RPMI8226 (cell line): Measurements from ENCODE around the gene ROCK2.
"Not testable (repeated sequence)": the region's sequence is repeated elsewhere in the genome, so short reads cannot be mapped to it uniquely, and the experiment has no call there.

Experiments used
- DNase-seq: peaks from one replicate; pipeline ENCODE4 v3.0.0-alpha.2; 2015

ROCK2 gene

DNA sequence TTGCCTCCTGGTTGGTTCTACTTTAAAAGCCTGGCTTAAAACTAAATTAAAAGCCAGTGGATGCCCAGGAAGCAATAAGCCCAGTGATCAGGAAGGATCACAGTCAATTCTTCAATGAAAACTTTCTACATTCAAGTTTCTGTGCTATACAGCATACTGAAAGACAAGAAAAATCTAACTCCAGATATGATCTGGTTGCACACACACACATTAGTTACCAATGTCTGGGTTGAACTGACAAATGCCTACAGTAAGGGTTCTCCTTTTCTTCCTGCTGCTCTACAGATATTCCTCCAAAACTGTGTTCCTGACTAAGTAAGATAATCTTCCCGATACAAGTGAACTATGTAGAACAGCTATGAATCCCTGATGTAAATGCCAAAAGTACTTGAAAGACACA, 81.3 kb downstream of the ROCK2 start:
- no peak for DNase-seq

DNA sequence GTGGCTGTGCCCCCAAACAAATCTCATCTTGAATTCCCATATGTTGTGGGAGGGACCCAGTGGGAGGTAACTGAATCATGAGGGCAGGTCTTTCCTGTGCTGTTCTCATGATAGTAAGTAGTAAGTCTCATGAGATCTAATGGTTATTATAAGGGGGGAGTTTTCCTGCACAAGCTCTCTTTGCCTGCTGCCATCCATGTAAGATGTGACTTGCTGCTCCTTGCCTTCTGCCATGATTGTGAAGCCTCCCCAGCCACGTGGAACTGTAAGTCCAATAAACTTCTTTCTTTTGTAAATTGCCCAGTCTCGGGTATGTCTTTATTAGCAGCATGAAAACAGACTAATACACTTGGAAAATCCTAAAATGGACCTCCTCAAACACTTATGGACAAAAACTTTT, 82.0 kb downstream of the ROCK2 start:
- not testable (repeated sequence) for DNase-seq

DNA sequence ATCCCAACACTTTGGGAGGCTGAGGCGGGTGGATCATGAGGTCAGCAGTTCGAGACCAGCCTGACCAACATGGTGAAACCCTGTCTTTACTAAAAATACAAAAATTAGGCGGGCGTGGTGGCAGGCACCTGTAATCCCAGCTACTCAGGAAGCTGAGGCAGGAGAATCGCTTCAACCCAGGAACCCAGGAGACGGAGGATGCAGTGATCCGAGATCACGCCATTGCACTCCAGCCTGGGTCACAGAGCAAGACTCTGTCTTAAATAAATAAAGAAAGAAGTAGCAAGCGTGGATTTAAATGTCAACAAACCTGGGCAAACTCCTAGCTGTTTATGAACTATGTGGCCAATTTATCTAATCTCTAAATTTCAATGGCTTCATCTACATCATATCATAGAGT, 82.9 kb downstream of the ROCK2 start:
- DNase-seq = not testable (repeated sequence)

DNA sequence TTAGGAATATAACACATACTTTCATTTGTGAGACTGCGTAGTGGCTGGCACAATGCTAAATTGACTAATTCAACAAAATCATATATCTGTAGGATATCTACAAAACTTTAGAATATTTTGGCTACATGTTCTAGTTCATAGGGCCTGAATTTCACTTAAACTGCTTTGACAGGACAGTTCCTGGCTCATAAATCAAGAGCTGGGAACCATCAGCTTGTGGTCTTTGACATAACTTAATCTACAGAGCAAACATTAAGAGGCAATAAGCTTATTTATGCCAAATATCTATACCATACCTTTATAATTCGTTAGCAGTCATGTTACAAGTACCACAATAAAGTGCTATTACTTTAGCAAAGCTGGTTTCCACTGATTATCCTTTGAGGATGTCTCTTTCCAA, 83.5 kb downstream of the ROCK2 start:
- no peak for DNase-seq

DNA sequence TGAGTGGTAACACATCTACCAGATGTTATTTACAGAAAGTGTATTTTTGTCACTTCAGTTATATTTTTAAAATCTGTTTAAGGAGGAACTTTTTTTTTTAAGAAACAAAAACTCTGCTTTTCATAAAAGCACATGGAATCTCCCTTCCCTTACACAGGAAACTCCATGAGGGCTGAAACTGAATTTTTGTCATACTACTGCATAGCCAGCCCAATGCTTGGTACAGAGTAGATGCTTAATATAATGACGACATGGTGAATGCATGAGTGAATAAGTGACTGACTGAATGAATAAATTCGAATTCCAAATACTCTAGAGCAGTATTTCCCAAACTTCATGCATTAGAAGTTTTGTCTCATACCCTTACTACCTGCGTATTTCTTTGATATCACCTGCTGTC, 86.5 kb downstream of the ROCK2 start:
- DNase-seq = no peak

DNA sequence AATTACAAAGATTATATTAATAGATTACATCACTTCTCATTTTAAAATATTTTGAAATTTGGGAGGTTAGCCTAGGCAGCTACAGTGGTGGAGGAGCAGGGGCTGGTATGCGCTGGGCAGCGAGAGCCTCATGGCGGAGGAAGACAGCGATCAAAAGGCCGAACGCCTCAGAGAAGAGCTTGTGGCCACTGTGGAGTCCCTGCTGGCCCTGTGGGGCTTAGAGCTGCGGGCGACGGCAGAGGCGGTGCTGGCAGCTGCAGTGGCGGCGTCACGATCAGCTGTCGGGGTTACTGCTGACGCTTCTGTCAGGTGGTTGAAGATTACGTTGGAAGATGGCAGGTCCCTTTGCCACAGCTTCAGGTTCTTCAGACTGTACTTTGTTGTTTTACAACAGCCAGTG, 87.4 kb downstream of the ROCK2 start:
- DNase-seq = no peak

DNA sequence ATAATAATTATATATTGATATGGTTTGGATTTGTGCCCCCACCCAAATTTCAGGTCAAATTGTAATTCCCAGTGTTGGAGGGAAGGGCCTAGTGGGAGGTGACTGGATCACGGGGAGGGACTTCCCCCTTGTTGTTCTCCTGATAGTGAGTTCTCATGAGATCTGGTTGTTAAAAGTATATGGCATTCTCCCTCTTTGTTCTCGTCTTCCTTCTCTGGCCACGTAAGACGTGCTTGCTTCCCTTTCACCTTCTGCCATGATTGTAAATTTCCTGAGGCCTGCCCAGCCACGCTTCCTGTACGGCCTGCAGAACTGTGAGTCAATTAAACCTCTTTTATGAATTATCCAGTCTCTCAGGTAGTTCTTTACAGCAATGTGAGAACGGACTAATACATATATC, 88.3 kb downstream of the ROCK2 start:
- DNase-seq = no peak

DNA sequence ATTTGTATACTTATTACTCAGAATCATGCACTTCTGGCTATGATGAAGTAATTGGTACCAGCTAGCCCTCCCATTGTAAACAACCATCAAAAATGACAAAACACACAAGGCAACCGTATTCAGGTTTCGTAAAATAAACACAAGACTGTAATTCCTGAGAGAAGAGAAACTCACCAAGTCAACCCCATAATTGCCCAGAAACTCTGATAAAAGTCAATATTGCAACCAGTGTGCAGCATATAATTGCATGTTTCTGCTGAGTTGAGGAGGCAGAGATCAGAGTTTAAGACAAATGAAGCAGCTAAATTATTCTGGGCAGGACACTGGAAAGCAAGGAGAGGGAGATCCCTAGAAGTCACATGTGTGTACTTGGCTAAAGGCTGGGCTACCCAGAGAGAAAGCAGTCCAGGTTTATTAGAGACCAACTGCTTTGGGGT, 90.3 kb downstream of the ROCK2 start:
- DNase-seq = no peak

DNA sequence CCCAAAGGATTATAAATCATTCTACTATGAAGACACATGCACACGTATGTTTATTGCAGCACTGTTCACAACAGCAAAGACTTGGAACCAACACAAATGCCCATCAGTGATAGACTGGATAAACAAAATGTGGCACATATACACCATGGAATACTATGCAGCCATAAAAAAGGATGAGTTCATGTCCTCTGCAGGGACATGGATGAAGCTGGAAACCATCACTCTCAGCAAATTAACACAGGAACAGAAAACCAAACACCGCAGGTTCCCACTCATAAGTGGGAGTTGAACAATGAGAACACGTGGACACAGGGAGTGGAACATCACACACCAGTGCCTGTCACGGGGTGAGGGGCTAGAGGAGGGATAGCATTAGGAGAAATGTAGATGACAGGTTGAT, 92.0 kb downstream of the ROCK2 start:
- DNase-seq = not testable (repeated sequence)

DNA sequence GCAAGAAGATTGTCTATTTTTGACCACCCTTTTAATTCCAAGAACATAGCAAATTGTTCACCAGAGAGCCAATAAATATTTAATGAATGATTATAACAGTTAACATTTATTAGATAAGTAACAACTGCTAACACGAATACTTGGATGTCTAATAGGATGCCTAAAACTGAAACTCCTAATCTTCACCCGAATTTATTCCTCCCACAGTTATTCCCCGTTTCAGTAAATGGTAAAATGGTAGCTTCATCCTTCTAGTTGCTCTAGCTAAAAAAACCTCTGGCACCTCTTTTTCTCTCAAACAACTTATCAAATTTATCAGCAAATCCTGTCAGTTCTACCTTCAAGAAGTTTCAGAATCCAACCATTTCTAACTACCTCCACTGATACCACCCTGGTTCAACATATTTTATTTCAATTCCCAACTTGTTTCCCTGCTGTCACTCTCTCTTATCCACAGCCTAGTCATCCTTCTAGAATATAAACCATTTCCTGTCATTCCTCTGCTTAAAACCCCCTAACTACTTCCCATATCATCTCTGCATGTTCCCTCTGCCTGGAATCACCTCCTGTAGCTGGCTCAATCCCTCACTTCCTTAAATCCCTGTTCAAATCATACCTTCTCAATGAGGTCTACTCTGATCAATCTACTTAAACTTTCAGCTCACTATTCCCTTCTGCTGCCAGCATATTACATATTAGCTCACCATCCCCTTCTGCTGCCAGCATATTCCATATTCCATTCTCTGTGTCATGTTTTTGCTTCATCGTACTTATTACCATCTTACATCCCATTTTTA, 93.8 kb downstream of the ROCK2 start:
- no peak for DNase-seq

DNA sequence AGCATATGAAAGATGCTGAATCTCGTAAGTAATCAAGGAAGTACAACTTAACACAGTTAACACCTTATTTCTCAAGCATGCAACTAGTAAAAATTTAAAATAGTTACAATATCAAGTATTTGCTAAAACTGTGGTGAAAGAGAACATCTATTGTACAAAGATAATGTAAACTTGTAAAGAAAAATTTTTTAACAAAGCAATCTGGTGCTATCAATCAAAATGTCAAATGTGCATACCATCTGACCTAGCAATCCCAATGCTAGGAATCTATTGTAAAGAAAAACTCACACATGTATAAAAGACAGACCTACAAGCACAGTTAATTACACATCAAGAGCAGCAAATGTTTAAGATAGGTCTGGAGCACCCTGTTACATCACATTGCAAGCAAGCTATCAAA, 99.1 kb downstream of the ROCK2 start:
- no peak for DNase-seq

DNA sequence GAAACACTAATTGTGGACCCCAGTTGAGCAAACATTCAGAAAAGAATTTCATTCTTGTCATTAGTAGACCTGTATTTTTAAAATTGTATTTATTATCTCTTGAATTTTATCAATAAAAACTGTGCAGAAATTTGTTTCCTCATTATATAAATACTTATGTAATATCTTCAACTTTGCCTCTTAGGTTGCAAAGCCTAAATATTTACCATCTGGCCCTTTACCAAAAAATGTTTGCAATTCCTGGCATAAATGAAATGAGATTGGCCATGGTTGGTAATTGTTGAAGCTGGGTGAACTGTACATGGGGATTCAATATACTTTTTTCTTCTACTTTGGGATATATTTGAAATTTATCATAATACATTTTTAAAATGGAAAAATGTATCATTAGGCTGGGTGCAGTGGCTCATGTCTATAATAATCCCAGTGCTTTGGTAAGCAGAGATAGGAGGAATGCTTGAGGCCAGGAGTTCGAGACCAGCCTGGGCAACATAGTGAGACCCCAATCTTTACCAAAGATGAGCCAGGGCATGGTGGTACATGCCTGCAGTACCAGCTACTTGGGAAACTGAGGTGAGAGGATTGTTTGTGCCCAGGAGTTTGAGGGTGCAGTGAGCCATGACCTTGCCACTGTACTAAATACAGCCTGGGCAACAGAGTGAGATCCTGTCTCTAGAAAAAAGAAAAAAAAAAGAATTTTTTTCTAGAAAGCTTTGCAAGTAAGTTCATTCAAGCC, 100.2 kb downstream of the ROCK2 start:
- DNase-seq = no peak

DNA sequence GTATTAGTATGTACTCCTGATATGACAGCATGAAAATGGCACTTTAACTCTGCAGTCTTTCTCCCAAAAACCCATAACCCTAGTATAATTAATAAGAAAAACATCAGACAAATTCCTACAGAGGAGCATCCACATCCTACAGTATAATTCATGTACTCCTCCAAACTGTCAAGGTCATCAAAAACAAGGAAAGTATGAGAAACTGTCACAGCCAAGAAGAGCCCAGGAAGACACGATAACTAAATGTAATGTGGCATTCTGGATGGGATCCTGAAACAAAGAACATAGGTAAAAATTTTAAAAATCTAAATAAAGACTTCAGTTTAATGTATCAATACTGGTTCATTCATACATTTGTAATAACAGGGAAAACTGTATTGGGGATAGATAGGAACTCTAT, 100.9 kb downstream of the ROCK2 start:
- no peak for DNase-seq

DNA sequence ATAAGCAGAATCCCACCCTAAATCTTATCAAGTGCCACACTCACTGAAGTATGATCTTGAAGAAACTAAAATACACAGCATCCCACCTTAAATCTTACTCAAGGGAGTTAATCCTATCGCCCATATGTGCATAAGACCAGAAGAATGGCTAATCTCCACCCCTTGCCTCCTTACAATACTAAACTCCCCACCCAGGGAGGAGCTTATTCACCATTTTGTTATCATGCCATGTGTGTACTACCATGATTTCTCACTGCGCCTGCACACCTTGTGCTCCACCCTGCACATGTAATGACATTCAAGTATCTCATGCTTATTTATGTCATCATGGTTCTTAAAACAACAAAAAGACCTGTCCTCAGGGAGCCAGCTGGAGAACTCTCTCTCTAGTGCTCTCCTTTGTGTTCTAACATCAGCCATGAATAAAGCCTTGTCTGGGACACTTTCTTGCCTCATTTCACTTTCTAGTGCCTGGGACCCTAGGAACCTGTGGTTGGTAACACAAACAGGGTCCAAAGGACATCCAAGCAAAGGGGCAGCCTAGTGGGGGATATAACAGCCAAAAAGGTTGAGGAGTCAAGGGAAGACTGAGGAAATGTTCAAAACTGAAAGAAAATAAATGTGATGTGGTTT, 101.8 kb downstream of the ROCK2 start:
- no peak for DNase-seq

DNA sequence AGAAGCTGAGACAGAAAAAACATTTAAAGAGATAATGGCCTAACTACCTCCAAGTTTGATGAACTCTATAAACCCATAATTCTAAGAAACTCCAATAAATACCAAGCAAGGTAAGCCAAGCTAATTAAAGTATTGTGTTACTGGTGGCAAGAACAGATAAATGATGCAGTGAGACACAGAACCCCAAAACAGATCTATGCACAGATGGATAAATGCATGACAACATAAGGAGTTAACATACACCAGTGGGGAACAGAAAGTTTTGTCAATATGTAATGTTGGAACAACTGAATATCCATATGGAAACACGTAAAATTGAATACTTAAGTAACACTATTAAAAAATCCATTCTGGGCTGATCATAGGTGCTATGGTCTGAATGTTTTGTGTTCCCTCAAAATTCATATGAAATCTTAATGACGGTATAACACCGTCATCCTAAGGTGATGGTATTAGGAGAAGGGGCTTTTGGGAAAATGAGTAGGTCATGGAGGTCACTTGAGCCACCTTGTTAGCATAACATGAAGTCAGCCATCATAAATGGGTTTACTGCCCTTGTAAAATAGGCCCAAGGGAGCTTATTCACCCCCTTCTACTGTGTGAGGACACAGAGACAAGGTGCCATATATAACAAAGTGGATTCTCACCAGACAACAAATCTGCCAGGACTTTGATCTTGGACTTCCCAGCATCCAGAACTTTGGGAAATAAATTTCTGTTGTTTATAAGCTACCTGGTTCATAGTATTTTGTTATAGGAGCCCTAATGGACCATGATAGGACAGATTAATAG, 102.8 kb downstream of the ROCK2 start:
- DNase-seq = no peak

DNA sequence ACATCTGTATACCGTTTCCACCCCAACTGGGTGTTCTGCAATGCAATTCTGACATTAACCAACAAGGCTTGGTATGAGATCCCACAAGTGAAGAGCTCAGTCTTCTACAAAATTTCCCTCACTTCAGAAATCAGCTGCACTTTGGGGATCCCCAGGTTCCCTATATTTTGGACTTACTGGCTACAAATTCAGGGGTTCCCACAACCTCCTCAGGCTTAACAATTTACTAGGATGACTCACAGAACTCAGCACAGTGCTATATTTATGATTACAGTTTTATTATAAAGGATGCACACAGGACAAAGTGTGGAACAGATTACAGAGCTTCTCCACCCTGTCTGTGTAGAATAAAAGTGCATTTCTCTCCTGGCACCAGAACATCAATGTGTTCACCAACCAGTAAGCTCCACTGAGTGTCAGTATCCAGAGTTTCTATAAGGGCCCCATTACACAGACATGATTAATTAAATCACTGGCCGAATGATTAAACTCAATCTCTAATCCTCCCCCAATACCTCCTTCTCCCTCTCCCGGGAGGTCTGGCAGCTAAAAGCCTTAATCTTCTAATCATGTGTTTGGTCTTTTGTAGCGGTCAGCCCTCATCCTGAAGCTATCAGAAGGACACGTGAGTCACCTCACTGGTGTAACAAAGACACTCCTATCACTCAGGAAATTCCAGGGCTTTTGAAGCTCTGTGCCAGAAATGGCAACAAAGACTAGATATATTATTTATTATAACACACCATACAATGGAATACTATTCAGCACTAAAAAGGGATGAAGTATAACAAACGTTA, 104.6 kb downstream of the ROCK2 start:
- no peak for DNase-seq

DNA sequence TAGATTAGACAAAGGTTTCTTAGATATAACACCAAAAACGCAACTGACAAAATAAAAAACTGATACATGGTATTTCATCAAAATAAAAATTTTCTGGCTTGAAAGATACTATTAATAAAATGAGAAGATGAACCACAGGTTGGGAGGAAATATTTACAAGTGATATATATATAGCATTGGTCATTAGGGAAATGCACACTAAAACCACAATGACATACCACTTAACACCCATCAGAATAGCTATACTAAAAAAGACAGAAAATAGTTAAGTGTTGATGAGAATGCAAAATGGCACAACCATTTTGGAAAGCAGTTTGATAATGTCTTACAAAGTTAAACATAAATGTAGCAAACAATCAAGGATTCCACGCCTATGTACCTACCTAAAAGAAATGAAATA, 105.3 kb downstream of the ROCK2 start:
- DNase-seq = no peak

DNA sequence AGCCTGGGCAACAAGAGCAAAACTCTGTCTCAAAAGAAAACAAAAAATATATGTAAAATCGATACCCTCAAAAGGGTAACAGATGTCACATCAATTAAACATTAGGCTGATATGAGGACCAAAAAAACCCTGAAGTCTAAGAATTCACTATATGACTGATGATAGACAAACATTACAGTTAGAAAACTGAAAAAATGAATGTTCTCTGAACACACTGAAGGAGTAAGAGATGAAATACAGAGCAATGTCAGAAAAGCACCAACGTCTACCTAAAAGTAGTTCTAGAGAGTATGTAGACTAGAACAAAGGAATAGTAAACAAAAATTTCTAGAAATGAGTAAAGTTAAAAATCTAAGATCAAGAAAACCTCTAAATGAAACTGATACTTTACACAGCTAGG, 107.3 kb downstream of the ROCK2 start:
- no peak for DNase-seq

DNA sequence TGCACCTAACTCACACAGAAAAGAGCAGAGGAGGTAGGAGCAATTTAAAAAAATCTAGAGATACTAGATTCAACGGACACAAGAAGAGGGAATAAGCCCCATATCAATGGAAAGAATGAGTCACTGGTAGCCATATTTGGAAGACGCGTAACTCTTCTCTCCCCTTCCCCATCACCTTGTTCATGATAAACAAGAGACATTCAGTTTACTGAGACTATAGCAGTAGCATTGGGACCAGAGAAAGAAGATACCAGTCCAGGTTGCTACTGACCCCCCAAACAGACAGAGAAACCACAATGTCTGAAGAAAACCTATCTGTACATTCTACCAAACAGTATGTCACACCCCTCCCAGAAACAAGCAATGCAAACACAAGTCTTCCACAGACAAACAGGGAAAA, 108.1 kb downstream of the ROCK2 start:
- DNase-seq = no peak

DNA sequence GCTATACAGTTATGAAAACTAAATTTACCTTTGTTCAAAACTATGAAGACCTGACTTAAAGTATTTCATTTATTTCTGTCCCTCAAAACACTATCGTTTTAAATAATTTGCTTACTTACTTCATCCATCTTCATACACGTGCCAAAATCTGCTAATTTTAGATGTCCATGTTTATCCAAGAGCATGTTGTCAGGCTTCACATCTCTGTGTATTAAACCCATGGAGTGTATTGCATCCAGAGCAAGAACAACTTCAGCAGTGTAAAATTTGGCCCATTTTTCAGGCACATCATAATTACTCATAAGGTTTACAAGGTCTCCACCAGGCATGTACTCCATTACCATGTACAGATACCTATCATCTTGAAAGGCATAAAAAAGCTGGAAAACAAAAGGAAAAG, 108.9 kb downstream of the ROCK2 start:
- DNase-seq = no peak

DNA sequence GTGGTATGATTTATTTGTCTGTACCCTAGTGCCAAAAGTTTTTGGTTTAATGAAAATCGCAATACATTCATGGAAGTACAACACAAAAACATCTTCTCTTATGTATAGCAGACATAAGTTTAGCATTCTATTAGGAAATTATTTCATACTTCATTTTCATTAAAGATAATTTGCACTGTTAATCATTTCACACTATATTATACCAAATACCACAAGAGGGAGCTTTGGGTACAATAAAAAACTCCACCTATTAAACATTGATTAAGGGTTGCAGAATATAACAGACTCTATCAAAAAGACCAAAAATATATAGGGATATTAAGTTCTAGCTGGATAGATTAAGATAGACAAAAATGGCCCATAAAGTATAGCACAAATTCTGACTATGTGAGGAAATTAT, 110.1 kb downstream of the ROCK2 start:
- no peak for DNase-seq

DNA sequence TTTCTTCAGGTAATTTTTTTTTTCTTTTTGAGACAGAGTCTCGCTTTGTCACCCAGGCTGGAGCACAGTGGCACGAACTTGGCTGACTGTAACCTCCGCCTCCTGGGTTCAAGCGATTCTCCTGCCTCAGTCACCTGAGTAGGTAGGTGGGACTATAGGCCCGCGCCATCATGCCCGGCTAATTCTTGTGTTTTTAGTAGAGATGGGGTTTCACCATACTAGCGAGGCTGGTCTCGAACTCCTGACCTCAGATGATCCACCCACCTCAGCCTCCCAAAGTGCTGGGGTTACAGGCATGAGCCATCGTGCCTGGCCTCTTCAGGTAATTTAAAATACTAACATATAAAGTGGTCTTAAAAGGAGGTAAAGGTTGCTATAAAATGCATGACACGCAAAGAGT, 113.2 kb downstream of the ROCK2 start:
- DNase-seq = not testable (repeated sequence)
